Heart left ventricle (tissue), 13 donors: ENCODE measurements around the gene C2orf68.

Source experiments
- POLR2A ChIP-seq, 2 donors: fragments of 450-650 bp; IDR thresholded peaks; one replicate each; pipeline ENCODE4 v1.6.1; 2017; ENCODE audit warnings: antibody characterized with exemption in 2 of 2, mild to moderate bottlenecking in 2 of 2, moderate library complexity in 2 of 2
- TF ChIP-seq, protein P1 (sequence below), 12 donors: fragments of 200-600 bp; sonication (generic) in 4 of 12; IDR thresholded peaks; one replicate each; pipeline versions ENCODE4 v1.5.0 to v1.8.0; 2018 to 2022; ENCODE audit warnings: antibody characterized with exemption in 12 of 12, mild to moderate bottlenecking in 5 of 12
- donor health status: ischemic (EF 13 %, LVEDD 7.1; RV severe dilation, severe dysfunction).
- donor health status: DM: no; HTN: yes; CAD: no.
- donor health status: DM: no; HTN: no; CAD: no.
- donor health status: ischemic (EF 25% LVEDD 6.9; RV normal size, moderate dysfunction).
- donor health status: ischemic (EF 25% LVEDD 5.7; RV mildly dilated, moderate dysfunction).
- donor health status: ischemic (EF 35%, LVEDD 5.7; RV mildly dilated, moderate dysfunction).
- donor health status: nonischemic (EF 11% LVEDD 7.7; RV severe dilation, severe dysfunction).
- donor health status: DM: yes; HTN: yes; CAD: no.
- donor health status: PGD.
- donor health status: ischemic (EF 29% LVEDD 5.4; RV normal size, mild dysfunction).
- donor health status: nonischemic (EF 23%, LVEDD 6.1; RV moderate dilation, normal function).

DNA sequence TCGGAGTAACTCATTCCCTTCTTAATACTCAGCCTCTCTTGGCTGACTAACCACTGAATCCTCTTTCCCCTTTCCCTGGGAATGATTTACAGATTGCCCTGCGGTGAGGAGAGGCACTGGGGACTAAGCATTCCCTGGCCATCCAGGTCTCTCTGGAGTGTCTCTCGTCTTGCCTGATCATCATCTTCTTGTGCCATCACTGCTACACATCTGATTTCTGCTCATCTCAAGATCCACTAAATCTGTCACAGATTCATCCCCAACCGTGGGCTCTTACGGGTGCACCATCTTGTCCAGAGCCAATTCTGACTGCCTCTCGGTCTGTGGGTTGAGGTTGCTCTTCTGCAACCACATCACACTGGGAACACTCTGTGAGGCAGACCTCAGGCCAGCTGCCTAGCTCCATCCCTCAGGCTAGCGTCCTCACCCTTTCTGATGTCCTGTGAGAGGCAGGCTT is 44.1 kb upstream of the C2orf68 start:
- TF ChIP-seq, protein P1, sequence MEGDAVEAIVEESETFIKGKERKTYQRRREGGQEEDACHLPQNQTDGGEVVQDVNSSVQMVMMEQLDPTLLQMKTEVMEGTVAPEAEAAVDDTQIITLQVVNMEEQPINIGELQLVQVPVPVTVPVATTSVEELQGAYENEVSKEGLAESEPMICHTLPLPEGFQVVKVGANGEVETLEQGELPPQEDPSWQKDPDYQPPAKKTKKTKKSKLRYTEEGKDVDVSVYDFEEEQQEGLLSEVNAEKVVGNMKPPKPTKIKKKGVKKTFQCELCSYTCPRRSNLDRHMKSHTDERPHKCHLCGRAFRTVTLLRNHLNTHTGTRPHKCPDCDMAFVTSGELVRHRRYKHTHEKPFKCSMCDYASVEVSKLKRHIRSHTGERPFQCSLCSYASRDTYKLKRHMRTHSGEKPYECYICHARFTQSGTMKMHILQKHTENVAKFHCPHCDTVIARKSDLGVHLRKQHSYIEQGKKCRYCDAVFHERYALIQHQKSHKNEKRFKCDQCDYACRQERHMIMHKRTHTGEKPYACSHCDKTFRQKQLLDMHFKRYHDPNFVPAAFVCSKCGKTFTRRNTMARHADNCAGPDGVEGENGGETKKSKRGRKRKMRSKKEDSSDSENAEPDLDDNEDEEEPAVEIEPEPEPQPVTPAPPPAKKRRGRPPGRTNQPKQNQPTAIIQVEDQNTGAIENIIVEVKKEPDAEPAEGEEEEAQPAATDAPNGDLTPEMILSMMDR (IDR thresholded peaks at IDR 0.05), result no peak
- no peak for TF ChIP-seq POLR2A (IDR thresholded peaks at IDR 0.05)
